Esophagus squamous epithelium (tissue), 5 donors: ENCODE results near the gene IL1RL2. TPM values are rescaled to one million over a fixed set of nuclear protein-coding genes. Genes with fewer than 3 reads are reported as not detected.

Experiments
- DNase-seq: peaks from one replicate; lab custom pipeline; 2025; lab: John Stamatoyannopoulos, UW
- H3K27ac ChIP-seq, 4 donors: fragments of 200-600 bp; sonication (generic); one replicate each; pipeline ENCODE4 v1.5.1; 2016 to 2019; ENCODE audit warnings: mild to moderate bottlenecking in 1 of 4
- H3K27me3 ChIP-seq, 4 donors: fragments of 200-600 bp; sonication (generic); 1 replicate in 3 of 4; 2 replicates in 1 of 4; pipeline versions ENCODE4 v1.5.1 to v1.6.0; 2017 to 2021; ENCODE audit warnings: antibody characterized with exemption in 1 of 4
- H3K36me3 ChIP-seq, 3 donors: fragments of 200-600 bp; sonication (generic); one replicate each; pipeline ENCODE4 v1.5.1; 2016 to 2019
- H3K4me1 ChIP-seq, 3 donors: fragments of 200-600 bp; sonication (generic); one replicate each; pipeline ENCODE4 v1.5.1; 2017 to 2019
- H3K4me3 ChIP-seq, 4 donors: fragments of 200-600 bp; sonication (generic); 1 replicate in 3 of 4; 2 replicates in 1 of 4; pipeline ENCODE4 v1.5.1; 2016 to 2019; ENCODE audit warnings: mild to moderate bottlenecking in 2 of 4, moderate library complexity in 1 of 4
- H3K9me3 ChIP-seq, 3 donors: fragments of 200-600 bp; sonication (generic); one replicate each; pipeline ENCODE4 v1.5.1; 2016 to 2019
- POLR2A ChIP-seq, 4 donors: fragments of 450-650 bp; IDR thresholded peaks; one replicate each; pipeline ENCODE4 v1.6.1; 2017; ENCODE audit warnings: antibody characterized with exemption in 4 of 4, mild to moderate bottlenecking in 4 of 4, moderate library complexity in 3 of 4
- WGBS, 2 donors: methylation state at CpG; one replicate each; pipeline ENCODE4 v1.1.5; 2018; 5-methylcytosine and 5-hydroxymethylcytosine counted together
- intact Hi-C: fragments of 100-400 bp; cut with DNase I; formaldehyde crosslinking; loops from one replicate; pipeline ENCODE4 v1.15.0; 2022
- total RNA-seq, 4 donors: library from RNA; depleted of rRNA; stranded (reverse); fragments of >200 nt; gene quantifications; one replicate each; pipeline ENCODE4 v1.1.0, GENCODE V29; 2016
- TF ChIP-seq, protein P1 (sequence below), 6 experiments: fragments of 450-650 bp in 4 of 6; fragments of 200-600 bp in 2 of 6; sonication (generic) in 2 of 6; IDR thresholded peaks; one replicate each; pipeline ENCODE4 v1.5.1; 2016 to 2019; ENCODE audit warnings: antibody characterized with exemption in 6 of 6, mild to moderate bottlenecking in 4 of 6, moderate library complexity in 4 of 6
- donor health status: DM: yes; HTN: yes; CAD: no.

Gene IL1RL2
- total RNA-seq: 1 to 10 TPM; 2.5 to 6.7 (median 4.6) TPM

- peaks cover 0 to 35% (median 6%) of the 10 kb centered on the region in 3 donors for H3K4me1 ChIP-seq
- no peaks in the 10 kb centered on the region for H3K27me3 ChIP-seq
- intact Hi-C loops: no loop called here
- H3K9me3 ChIP-seq: no peaks in the 10 kb centered on the region
- peak within 1 kb of the TSS; percentile 75 to 91 (median 86) for H3K27ac ChIP-seq
- TF ChIP-seq POLR2A (IDR thresholded peaks at IDR 0.05): peak in 1 of 4 donors; percentile 19
- TF ChIP-seq, protein P1, sequence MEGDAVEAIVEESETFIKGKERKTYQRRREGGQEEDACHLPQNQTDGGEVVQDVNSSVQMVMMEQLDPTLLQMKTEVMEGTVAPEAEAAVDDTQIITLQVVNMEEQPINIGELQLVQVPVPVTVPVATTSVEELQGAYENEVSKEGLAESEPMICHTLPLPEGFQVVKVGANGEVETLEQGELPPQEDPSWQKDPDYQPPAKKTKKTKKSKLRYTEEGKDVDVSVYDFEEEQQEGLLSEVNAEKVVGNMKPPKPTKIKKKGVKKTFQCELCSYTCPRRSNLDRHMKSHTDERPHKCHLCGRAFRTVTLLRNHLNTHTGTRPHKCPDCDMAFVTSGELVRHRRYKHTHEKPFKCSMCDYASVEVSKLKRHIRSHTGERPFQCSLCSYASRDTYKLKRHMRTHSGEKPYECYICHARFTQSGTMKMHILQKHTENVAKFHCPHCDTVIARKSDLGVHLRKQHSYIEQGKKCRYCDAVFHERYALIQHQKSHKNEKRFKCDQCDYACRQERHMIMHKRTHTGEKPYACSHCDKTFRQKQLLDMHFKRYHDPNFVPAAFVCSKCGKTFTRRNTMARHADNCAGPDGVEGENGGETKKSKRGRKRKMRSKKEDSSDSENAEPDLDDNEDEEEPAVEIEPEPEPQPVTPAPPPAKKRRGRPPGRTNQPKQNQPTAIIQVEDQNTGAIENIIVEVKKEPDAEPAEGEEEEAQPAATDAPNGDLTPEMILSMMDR (IDR thresholded peaks at IDR 0.05): no peak
- no peaks in the 10 kb centered on the region for H3K36me3 ChIP-seq
- H3K4me3 ChIP-seq: peak within 1 kb of the TSS; percentile 50 to 70 (median 66)
- 22 to 31% methylated on average over 12 to 19 of the region's 36 CpGs for WGBS, 2 donors
- no peak for DNase-seq
Observed at GRCh38 chr2:102186791-102187495, at the start of gene IL1RL2. TSS of gene IL1RL2 (plus strand) at chr2:102187023. CDS start at chr2:102187868, 845 bp downstream.

- Histone ChIP-seq H3K27ac (no peak overlapping the region), H3K4me1 (peaks cover 0 to 17% (median 8%) of the 10 kb centered on the region in 3 donors), H3K36me3 (no peaks in the 10 kb centered on the region), H3K9me3 (no peaks in the 10 kb centered on the region), H3K27me3 (no peaks in the 10 kb centered on the region), H3K4me3 (no peak overlapping the region)
- intact Hi-C loops: no loop called here
- DNase-seq: no peak
- TF ChIP-seq POLR2A (IDR thresholded peaks at IDR 0.05): no peak
- TF ChIP-seq, protein P1 (IDR thresholded peaks at IDR 0.05): no peak
- 70 to 77% methylated on average over 1 to 2 of the region's 2 CpGs for WGBS, 2 donors
Observed at GRCh38 chr2:102137138-102137537, 49.7 kb upstream of the IL1RL2 start.

GRCh38 chr2:102138331-102138730 is 48.5 kb upstream of the IL1RL2 start:
- DNase-seq: no peak
- peaks cover 0 to 24% (median 8%) of the 10 kb centered on the region in 3 donors for H3K4me1 ChIP-seq
- no peak for TF ChIP-seq POLR2A (IDR thresholded peaks at IDR 0.05)
- TF ChIP-seq, protein P1 (IDR thresholded peaks at IDR 0.05): no peak
- H3K27me3 ChIP-seq: no peaks in the 10 kb centered on the region
- no peaks in the 10 kb centered on the region for H3K9me3 ChIP-seq
- no peak overlapping the region for H3K27ac ChIP-seq
- no peaks in the 10 kb centered on the region for H3K36me3 ChIP-seq
- 62 to 67% methylated on average over 4 of the region's 4 CpGs for WGBS, 2 donors
- no peak overlapping the region for H3K4me3 ChIP-seq
- intact Hi-C loops: no loop called here

- H3K4me1 ChIP-seq: peaks cover 0 to 39% (median 8%) of the 10 kb centered on the region in 3 donors
- no peak overlapping the region for H3K4me3 ChIP-seq
- 50 to 78% methylated on average over 1 of the region's 1 CpG for WGBS, 2 donors
- intact Hi-C loops: no loop called here
- H3K36me3 ChIP-seq: peaks cover 0 to 3% (median 0%) of the 10 kb centered on the region in 3 donors
- H3K27me3 ChIP-seq: no peaks in the 10 kb centered on the region
- H3K27ac ChIP-seq: no peak overlapping the region
- TF ChIP-seq, protein P1 (IDR thresholded peaks at IDR 0.05): no peak
- TF ChIP-seq POLR2A (IDR thresholded peaks at IDR 0.05): no peak
- DNase-seq: no peak
- H3K9me3 ChIP-seq: peaks cover 0 to 4% (median 0%) of the 10 kb centered on the region in 3 donors
Observed at GRCh38 chr2:102139851-102140250, 47.0 kb upstream of the IL1RL2 start.

DNA sequence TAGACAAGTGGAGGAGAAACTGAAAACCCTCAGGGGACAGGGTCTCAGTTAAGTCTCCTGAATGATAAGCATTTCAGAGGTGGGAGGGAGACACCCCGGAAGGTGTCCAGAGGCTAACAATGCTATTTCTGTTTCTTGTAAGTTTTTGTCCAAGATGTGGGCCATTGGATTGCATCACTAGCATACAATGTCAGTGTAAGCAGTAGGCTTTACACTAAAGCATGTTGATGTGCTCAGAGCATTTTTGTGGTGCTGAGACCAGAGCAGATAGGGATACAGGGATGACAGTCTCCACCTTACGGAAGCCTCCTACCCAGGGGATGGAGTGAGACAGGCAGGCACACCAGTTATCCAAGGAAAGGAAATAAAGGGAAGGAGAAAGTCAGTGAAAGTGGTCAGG is 46.4 kb upstream of the IL1RL2 start:
- Histone ChIP-seq H3K27me3 (no peaks in the 10 kb centered on the region), H3K27ac (peak overlapping the region in 3 of 4 donors; percentile 94 to 96 (median 95)), H3K4me3 (no peak overlapping the region), H3K9me3 (peaks cover 0 to 10% (median 4%) of the 10 kb centered on the region in 3 donors), H3K36me3 (peaks cover 0 to 8% (median 0%) of the 10 kb centered on the region in 3 donors), H3K4me1 (peaks cover 0 to 39% (median 8%) of the 10 kb centered on the region in 3 donors)
- DNase-seq: no peak
- WGBS, 2 donors: 85 to 94% methylated on average over 2 of the region's 2 CpGs
- TF ChIP-seq, protein P1 (IDR thresholded peaks at IDR 0.05): no peak
- TF ChIP-seq POLR2A (IDR thresholded peaks at IDR 0.05): no peak
- intact Hi-C loops: no loop called here
